Endothelial cell (in vitro differentiated cells): ENCODE data around the gene LRRC27. TPM values are rescaled to one million over a fixed set of nuclear protein-coding genes. Genes with fewer than 3 reads are reported as not detected.

ENCODE experiments used
- DNase-seq: peaks from one replicate; pipeline ENCODE4 v3.0.0; 2021; ENCODE audit warnings: low spot score
- H3K27ac Mint-ChIP-seq: one replicate; pipeline ENCODE4 v1.8.0; 2021; ENCODE audit warnings: mixed read lengths, inconsistent platforms; ENCODE audit not compliant: unreplicated experiment
- H3K27me3 Mint-ChIP-seq: one replicate; pipeline ENCODE4 v1.8.0; 2021; ENCODE audit warnings: mild to moderate bottlenecking, moderate library complexity, mixed read lengths, inconsistent platforms; ENCODE audit not compliant: unreplicated experiment
- H3K36me3 Mint-ChIP-seq: one replicate; pipeline ENCODE4 v1.8.0; 2021; ENCODE audit warnings: mild to moderate bottlenecking, low read depth, mixed read lengths, inconsistent platforms; ENCODE audit not compliant: unreplicated experiment
- H3K4me1 Mint-ChIP-seq: one replicate; pipeline ENCODE4 v1.8.0; 2021; ENCODE audit warnings: mild to moderate bottlenecking, mixed read lengths, inconsistent platforms; ENCODE audit not compliant: unreplicated experiment
- H3K4me3 Mint-ChIP-seq: one replicate; pipeline ENCODE4 v1.8.0; 2021; ENCODE audit warnings: mild to moderate bottlenecking, mixed read lengths, inconsistent platforms; ENCODE audit not compliant: unreplicated experiment
- H3K9me3 Mint-ChIP-seq: one replicate; pipeline ENCODE4 v1.8.0; 2021; ENCODE audit warnings: mixed read lengths, inconsistent platforms; ENCODE audit not compliant: unreplicated experiment
- CTCF ChIP-seq: fragments of 200-600 bp; sonication (generic); IDR thresholded peaks from one replicate; pipeline ENCODE4 v1.5.0; 2021; ENCODE audit warnings: antibody characterized with exemption; ENCODE audit not compliant: unreplicated experiment
- total RNA-seq: library from RNA; stranded (reverse); fragmentation: NEBNext Ultra II Directional; extraction: Animal tissue kit (Norgen Biotek cat#: 25700); gene quantifications from one replicate; pipeline ENCODE4 v1.2.1, GENCODE V29; 2021; ENCODE audit not compliant: unreplicated experiment

Gene LRRC27
- total RNA-seq, 1 donor from 2014 or later: 11.1 TPM

GRCh38 chr10:132381741-132382140 is 49.7 kb downstream of the LRRC27 start:
- Mint-ChIP-seq H3K9me3 (peaks cover 3% of the 10 kb centered on the region), H3K4me1 (peaks cover 24% of the 10 kb centered on the region), H3K27me3 (peaks cover 7% of the 10 kb centered on the region), H3K36me3 (peaks cover 4% of the 10 kb centered on the region), H3K4me3 (no peak overlapping the region), H3K27ac (no peak overlapping the region)
- no peak for DNase-seq
- no peak for TF ChIP-seq CTCF

GRCh38 chr10:132382231-132382922 is 50.4 kb downstream of the LRRC27 start:
- peaks cover 4% of the 10 kb centered on the region for H3K36me3 Mint-ChIP-seq
- no peak overlapping the region for H3K4me3 Mint-ChIP-seq
- no peak overlapping the region for H3K27ac Mint-ChIP-seq
- TF ChIP-seq CTCF: no peak
- no peak for DNase-seq
- H3K4me1 Mint-ChIP-seq: peaks cover 24% of the 10 kb centered on the region
- H3K27me3 Mint-ChIP-seq: peaks cover 10% of the 10 kb centered on the region
- H3K9me3 Mint-ChIP-seq: peaks cover 3% of the 10 kb centered on the region

DNA sequence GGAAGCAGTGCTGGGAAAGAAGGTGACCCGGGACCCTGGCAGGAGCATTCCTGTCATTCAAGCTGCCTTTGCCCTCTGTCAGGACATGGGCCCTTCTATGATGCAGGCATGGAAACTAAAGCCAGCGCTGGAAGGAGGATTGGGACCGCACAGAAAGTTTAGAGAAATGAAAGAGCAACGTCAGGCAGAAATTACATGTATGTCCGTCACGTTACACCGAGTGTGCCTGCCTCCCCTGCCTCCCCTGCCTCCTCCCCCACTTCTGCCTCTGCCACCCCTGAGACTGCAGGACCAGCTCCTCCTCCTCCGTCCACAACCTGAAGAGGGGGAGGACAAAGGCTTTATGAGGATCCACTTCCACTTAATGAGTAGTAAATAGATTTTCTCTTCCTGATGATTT is 51.1 kb downstream of the LRRC27 start:
- H3K4me1 Mint-ChIP-seq: peaks cover 24% of the 10 kb centered on the region
- H3K4me3 Mint-ChIP-seq: no peak overlapping the region
- TF ChIP-seq CTCF: no peak
- no peak for DNase-seq
- H3K9me3 Mint-ChIP-seq: peaks cover 3% of the 10 kb centered on the region
- H3K27me3 Mint-ChIP-seq: peaks cover 15% of the 10 kb centered on the region
- H3K36me3 Mint-ChIP-seq: peaks cover 4% of the 10 kb centered on the region
- no peak overlapping the region for H3K27ac Mint-ChIP-seq

DNA sequence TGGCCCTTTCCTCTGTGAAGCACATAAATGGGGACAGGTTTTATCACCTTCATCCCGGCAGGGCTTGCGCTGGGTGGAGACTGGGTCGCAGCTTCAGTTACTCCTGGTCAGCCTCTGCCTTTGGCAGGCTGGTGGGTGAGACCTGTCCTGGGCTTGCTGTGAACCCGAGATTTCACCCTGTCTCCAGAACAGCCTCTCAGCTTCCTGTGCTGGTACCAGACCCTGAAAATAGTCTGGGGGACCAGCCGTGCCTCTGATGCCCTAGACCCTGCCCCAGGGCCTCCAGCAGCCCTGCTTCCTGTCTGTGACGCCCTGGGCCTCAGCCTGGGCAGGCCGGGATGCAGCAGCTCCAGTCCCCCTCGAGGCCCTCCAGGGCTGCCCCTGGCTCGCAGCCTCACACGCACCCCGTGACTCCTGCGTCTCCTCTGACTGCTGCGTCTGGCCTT is 51.8 kb downstream of the LRRC27 start:
- H3K27me3 Mint-ChIP-seq: peaks cover 15% of the 10 kb centered on the region
- H3K27ac Mint-ChIP-seq: no peak overlapping the region
- H3K9me3 Mint-ChIP-seq: peaks cover 3% of the 10 kb centered on the region
- no peak for DNase-seq
- H3K36me3 Mint-ChIP-seq: peaks cover 4% of the 10 kb centered on the region
- no peak for TF ChIP-seq CTCF
- peaks cover 24% of the 10 kb centered on the region for H3K4me1 Mint-ChIP-seq
- no peak overlapping the region for H3K4me3 Mint-ChIP-seq

- no peak for TF ChIP-seq CTCF
- no peak for DNase-seq
- peaks cover 22% of the 10 kb centered on the region for H3K4me1 Mint-ChIP-seq
- H3K9me3 Mint-ChIP-seq: no peaks in the 10 kb centered on the region
- H3K27me3 Mint-ChIP-seq: peaks cover 15% of the 10 kb centered on the region
- H3K27ac Mint-ChIP-seq: no peak overlapping the region
- no peak overlapping the region for H3K4me3 Mint-ChIP-seq
- H3K36me3 Mint-ChIP-seq: no peaks in the 10 kb centered on the region
Observed at GRCh38 chr10:132384618-132385388, 52.8 kb downstream of the LRRC27 start.
